H7 (cell line): ENCODE data around the gene CAMK2A. TPM values are rescaled to one million over a fixed set of nuclear protein-coding genes. Genes with fewer than 3 reads are reported as not detected.

Experiments used
- DNase-seq: peaks from one replicate; pipeline ENCODE4 v3.0.0; 2012
- H3K27me3 ChIP-seq: 2 replicates; pipeline ENCODE4 v1.6.0; 2011; ENCODE audit warnings: mild to moderate bottlenecking, low read length; ENCODE audit not compliant: control insufficient read depth, insufficient read depth
- H3K36me3 ChIP-seq: replicated peaks from 2 replicates; pipeline ENCODE4 v1.5.1; 2011; ENCODE audit warnings: low read length; ENCODE audit not compliant: control insufficient read depth, insufficient read depth
- H3K4me3 ChIP-seq: 2 replicates; pipeline ENCODE4 v1.5.1; 2011; ENCODE audit warnings: low read depth, mild to moderate bottlenecking, control low read depth, low read length, moderate library complexity; ENCODE audit not compliant: insufficient read depth
- total RNA-seq: library from RNA; depleted of rRNA; stranded (reverse); fragments of >200 nt; shearing (Covaris generic); gene quantifications from 2 replicates; pipeline ENCODE4 v1.2.3, GENCODE V29; 2014; rRNA removed

CAMK2A gene
- total RNA-seq, 1 experiment from 2014 or later = 0.07 TPM

- H3K4me3 ChIP-seq = no peak overlapping the region
- DNase-seq = no peak
- no peaks in the 10 kb centered on the region; the same call in 1 of the 2 replicates for H3K27me3 ChIP-seq
- no peaks in the 10 kb centered on the region for H3K36me3 ChIP-seq
Observed at GRCh38 chr5:150178262-150178661, 111.3 kb downstream of the CAMK2A start.

GRCh38 chr5:150177721-150178120 is 111.9 kb downstream of the CAMK2A start:
- no peaks in the 10 kb centered on the region for H3K36me3 ChIP-seq
- H3K4me3 ChIP-seq = no peak overlapping the region
- H3K27me3 ChIP-seq = peaks cover 4% of the 10 kb centered on the region
- no peak for DNase-seq

- H3K27me3 ChIP-seq = peaks cover 5% of the 10 kb centered on the region
- H3K36me3 ChIP-seq = no peaks in the 10 kb centered on the region
- DNase-seq = no peak
- H3K4me3 ChIP-seq = no peak overlapping the region
Observed at GRCh38 chr5:150176745-150177477, 112.7 kb downstream of the CAMK2A start.

DNA sequence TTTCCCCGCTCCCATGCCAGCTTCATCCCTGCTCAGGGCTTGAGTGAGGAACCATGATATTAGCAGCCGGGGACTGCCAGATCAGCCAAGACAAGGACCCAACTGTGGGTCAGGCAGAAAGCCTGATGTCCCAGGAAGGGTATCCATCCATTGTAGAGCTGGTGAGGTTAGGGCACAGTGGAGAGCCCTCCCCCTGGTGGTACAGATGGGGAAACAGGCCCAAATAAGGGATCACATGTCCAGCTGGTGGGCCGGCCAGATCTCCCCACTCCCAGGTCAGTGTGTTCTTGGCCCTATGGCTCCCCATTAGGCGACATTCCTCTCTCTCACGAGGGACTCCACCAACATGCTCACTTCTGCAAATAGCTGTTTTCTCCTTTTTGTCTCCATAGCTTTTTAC is 114.0 kb downstream of the CAMK2A start:
- Histone ChIP-seq H3K27me3 (peaks cover 14% of the 10 kb centered on the region), H3K36me3 (no peaks in the 10 kb centered on the region), H3K4me3 (no peak overlapping the region)
- DNase-seq = peak; percentile 94

DNA sequence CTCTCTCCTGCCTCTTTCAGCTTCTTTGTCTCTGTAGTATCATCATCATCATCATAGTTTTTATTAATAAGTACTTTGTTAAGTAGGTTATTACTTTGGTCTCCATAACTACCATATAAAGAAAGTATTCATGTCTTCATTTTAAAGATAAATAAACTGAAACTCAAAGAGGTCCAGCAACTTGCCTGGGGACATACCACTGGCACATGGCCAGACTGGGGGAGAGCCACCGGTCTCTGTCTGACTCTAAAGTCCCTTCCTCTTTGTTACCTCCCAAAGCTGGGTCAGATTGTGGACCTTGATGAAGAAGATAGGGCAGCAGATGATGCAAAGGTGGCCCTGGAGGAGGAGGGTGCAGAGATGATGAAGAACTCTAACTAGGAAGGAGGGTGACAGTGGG is 114.5 kb downstream of the CAMK2A start:
- no peak for DNase-seq
- Histone ChIP-seq H3K36me3 (no peaks in the 10 kb centered on the region), H3K27me3 (peaks cover 19% of the 10 kb centered on the region), H3K4me3 (no peak overlapping the region)

GRCh38 chr5:150174285-150174684 is 115.3 kb downstream of the CAMK2A start:
- DNase-seq = no peak
- Histone ChIP-seq H3K36me3 (no peaks in the 10 kb centered on the region), H3K4me3 (no peak overlapping the region), H3K27me3 (peaks cover 27% of the 10 kb centered on the region)

DNA sequence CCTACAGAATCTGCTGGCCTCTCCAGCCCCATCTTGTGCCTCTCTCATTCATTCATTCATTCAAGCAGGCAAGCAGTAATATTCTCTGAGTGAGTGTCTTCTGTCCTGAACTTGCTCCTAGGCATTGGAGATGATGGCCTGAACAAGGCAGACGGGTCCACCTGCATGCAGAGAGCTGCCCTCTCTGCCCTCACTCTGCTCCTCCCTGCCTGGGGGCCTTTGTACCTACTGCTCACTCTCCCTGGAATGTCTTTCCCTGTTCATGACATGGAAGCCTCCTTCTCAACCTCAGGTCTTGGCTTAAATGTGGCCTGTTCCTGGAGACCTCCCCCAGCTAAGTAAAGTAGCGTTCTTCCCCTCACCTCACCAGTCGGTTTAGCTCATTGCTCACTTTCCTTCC is 116.4 kb downstream of the CAMK2A start:
- no peak overlapping the region for H3K4me3 ChIP-seq

DNA sequence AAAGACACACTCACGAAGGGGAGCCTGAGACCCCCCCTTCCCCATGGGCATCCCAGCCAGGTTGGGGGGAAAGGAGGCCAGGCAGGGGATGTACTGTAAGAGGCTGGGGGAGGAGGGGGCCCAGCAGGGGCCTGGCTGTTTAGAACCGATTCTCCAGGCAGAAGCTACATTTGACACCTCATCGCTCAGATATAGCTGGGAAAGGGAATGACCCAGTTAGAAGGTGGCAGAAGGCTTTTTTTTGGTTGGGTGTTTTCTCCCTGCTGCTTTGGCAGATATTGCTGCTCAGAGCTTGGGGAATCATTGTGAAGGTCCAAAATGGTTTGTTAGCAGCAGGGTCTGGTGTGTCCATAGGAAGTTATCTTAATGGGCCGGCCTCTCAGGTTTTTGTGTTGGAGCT is 117.0 kb downstream of the CAMK2A start:
- Histone ChIP-seq H3K4me3 (no peak overlapping the region), H3K27me3 (peaks cover 44% of the 10 kb centered on the region), H3K36me3 (no peaks in the 10 kb centered on the region)
- no peak for DNase-seq

More for the DNA sequence above, 116.4 kb downstream of the CAMK2A start:
- H3K36me3 ChIP-seq = no peaks in the 10 kb centered on the region
- peaks cover 38% of the 10 kb centered on the region for H3K27me3 ChIP-seq
- DNase-seq = no peak

- Histone ChIP-seq H3K27me3 (peaks cover 48% of the 10 kb centered on the region), H3K4me3 (no peak overlapping the region), H3K36me3 (no peaks in the 10 kb centered on the region)
- DNase-seq = no peak
Observed at GRCh38 chr5:150172145-150172544, 117.4 kb downstream of the CAMK2A start.

Other genes starting within 250 kb of the CAMK2A start
- not detected in 2 replicates for gene CSF1R, start 203.2 kb downstream of the CAMK2A start, total RNA-seq
- gene PDGFRB, start 133.9 kb downstream of the CAMK2A start, total RNA-seq = 0.48 and 3.2 TPM in 2 replicates
- gene CDX1, start 123.0 kb downstream of the CAMK2A start, total RNA-seq = 0.62 TPM in 1 of 2 replicates, not detected in the other
- not detected in 2 replicates for gene SLC6A7, start 99.7 kb downstream of the CAMK2A start, total RNA-seq
- gene ARSI, start 13.1 kb upstream of the CAMK2A start, total RNA-seq = 3.2 and 3.6 TPM in 2 replicates
- 108 and 115 TPM in 2 replicates for gene TCOF1, start 67.9 kb upstream of the CAMK2A start, total RNA-seq
- 18.0 and 32.2 TPM in 2 replicates for gene CD74, start 123.1 kb upstream of the CAMK2A start, total RNA-seq
- 2,734 and 3,255 TPM in 2 replicates for gene RPS14, start 160.0 kb upstream of the CAMK2A start, total RNA-seq
- gene NDST1, start 218.4 kb upstream of the CAMK2A start, total RNA-seq = 24.8 and 28.7 TPM in 2 replicates